ENCODE measurements around the gene TMEM179.
"Not testable (repeated sequence)": the region's sequence is repeated elsewhere in the genome, so short reads cannot be mapped to it uniquely, and the experiment has no call there.

TMEM179 gene

DNA sequence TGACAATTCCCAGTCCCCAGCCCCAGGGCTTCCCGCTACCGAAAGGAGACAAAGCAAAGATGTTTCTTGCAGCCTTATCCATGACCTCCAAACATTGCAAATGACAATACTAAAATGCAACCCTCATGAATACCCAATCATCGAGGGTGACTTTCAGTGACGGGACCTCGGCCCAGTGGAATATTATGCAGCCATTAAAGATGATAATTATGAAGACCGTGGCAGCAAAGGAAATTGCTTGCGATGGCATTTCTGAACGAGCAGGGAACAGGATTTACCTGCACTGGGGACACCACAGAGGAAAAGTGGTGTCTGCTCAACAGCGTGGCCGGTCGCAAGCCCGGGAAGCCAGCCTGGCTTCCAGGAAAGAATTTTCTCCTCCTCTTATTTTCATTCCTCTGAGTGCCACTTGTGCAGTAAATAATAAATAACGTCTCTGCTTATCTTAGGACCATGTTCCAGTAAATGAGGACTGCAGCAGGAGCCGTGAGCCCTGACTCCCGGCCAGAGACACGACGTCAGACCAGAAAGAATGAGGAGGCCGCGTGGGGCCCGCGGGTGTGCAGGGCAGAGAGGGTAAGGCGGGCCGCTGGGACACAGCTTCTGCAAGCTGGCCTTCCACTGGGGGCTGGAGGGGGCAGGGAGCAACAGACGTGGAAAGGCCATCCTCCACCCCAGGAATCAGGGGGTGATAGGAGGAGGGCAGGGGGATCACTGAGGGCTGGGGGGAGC is 18.4 kb downstream of the TMEM179 start:
- no peak for DNase-seq

DNA sequence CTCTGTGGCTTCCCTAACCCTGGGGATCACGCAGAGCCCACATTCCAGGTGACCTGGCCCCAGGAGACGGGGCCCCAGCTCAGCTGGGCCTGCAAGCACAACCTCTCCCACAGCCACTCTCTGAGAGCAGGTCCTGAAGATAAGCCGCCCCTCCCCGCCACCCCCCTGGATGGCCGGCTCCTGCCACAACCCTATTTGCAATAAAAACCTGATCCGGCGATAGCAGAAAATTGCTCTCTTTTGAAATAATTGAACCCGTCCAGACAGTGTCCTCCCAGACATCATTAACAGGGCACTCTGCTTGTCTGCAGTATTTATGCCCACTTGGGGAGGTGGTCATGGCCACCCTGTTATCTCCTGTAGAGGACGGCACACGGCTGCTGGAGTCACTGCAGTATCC is 20.0 kb downstream of the TMEM179 start:
- no peak for DNase-seq

DNA sequence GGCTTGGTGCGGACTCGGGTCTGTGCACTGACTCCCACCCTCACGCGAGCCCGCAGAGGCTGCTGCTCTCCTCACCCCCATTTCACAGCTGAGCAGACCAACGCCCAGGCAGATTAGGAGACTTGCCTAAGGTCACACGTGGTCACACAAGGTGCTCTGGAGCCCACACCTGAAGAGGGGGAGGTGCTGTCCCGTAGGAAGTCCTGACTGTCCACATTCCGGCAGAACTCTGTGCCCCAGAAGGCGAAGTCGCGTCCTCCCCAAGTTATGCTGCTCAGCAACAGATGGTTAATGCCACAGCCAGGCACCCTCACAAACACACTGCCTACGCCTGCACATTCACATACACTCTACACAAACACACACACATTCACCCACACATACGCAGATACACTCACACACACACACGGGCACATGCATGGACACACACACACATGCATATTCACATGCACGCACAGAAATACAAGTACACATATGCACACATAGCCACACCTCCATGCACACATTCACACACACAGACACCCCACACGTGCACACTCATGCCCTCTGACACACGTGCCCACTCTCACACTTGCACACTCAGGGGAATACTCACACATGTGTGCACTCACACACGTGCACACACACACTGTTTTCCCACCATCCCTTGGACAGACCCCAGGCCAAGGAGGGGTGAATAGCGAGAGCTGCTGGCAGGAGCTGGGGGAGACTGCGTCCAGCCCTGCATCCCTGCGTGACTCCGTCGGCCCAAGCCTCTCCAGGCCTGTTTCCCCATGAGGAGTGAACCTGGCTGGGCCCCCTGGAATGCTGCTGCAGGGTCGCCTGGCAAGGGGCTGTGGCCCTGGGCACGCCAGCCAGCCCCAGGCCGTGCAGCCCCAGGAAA is 20.9 kb downstream of the TMEM179 start:
- DNase-seq: no peak

DNA sequence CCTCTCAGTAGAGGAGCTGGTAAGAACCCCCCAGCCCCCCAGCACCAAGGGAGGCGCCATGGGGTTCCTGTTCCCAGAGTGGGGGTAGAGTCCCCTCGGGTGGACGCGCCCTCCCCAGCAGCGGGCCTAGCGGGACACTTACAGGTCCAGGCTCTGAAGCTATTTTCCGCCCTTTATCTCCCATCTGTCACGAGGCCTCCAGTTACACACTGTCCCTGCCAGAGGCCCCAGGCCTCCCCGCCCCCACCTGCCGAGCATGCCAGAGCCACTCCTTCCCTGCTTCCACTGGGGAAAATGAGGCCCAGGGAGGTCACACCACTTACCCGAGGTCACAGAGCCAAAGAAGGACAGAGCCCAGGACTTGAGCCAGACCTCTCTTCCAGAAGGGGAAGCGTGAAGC is 21.9 kb downstream of the TMEM179 start:
- no peak for DNase-seq

DNA sequence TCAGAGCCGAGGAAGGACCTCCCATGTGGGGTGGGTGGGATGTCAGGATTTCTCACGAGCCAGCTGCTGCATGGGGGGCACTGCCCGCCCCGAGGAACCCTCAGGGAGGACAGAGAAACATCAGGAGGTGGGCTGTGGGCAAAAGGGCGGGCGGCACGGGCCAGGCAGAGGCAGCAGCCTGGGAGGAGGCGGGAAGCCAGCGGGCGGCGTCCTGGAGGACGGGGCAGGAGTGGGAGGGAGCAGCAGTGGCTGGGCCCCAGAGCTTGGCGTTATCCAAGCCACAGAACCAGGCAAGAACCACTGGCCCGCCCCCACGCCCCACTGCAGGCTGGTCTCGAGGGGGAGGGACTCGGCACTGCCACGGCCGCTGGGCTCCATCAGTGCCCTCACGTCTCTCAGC is 22.6 kb downstream of the TMEM179 start:
- no peak for DNase-seq

DNA sequence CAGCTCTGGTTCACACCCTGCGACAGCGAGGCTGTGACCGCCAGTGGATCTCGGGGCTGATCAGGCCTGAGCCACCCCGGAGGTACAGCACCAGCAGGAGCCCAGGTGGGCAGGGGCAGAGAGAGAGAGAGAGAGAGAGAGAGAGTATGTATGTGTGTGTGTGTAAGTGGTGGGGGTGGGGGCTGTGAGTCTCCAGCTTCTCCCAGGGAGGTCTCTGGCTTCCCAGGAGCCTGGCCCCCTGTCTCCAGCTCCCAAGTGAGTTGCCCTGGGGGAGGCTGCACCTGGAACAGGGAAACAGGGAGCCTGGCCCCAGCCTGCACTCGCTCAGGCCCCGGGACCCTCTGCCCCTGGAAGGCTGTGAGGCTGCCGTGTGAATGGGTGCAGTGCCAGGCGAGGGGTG is 23.1 kb downstream of the TMEM179 start:
- DNase-seq: no peak

DNA sequence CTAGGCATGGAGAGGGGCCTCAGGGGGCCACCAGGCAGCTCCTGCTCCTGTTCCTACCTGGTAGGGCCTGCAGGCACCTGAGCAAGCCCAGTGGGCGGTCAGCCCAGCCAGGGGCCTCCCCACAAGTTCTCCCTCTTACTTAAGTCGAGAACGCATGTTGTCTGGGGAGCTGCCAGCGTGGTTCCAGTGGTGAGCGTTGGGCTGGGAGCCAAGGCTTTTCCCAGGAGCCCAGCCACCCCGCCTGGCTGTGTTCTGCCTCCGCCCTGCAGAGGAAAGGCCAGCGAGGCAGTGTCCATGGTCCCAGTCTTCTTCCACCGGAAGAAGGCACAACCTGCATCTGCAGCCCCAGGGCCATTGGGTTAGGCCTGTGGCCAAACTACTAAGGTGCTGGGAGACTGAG is 23.6 kb downstream of the TMEM179 start:
- DNase-seq: no peak

DNA sequence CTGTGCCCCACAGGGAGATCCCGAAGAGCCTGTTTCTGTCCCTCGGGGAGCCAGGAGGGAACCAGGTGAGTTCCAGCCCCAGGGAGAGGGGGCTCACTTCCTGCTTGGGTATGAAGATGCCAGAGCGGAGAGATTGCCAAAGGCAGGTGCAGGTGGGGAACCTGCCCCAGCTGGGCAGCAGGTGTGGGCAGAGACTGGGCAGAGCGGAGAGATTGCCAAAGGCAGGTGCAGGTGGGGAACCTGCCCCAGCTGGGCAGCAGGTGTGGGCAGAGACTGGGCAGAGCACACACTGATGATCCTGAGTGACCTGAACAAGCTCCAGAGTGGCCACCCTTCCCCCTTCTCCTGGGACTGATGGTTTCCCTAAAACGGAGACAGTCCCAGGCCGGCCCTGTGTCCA is 24.6 kb downstream of the TMEM179 start:
- not testable (repeated sequence) for DNase-seq

DNA sequence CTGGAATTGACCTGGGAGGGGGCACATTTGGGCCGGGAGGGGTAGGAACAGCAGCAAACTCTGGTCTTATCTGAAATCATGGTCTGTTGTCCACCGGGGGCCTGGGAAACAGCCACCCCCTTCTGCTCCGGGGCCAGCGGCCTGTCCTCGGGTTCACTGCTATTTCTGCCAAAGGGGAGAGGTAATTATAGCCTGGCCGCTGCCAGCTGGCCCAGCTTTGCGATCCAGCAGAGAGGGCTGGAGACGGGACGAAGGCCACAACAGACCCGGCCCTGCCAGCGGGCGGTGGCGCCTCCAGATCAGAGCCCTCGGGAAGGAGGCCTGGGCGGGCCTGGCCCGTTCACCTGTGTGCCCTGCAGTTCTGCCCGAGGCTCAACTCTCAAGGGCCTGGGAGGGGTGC is 25.1 kb downstream of the TMEM179 start, which contains the start of gene C14orf180:
Gene C14orf180, plus strand, starts transcription at position 258 of the 400 bp plus-strand sequence. CDS start 6,667 bp downstream, outside the sequence.
- no peak for DNase-seq

DNA sequence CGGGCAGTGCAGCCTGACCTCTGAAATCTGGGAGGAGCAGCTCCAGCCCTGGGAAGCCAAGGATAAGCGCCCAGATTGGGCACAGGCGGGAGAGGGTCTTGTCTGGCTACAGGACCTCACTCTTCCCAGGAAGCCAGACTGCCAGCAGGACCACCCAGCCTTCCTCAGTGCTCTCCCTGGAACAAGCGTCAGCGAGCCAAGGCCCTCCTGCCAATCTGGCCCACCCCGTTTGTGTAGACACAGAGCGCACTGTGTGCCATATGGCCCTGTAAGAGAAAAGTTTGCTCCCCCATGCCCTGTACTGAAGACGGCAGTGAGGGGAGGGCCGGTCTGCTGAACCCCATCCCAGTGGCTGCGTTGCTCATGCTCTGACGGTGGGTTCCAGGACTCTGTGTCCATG is 26.3 kb downstream of the TMEM179 start:
- no peak for DNase-seq

DNA sequence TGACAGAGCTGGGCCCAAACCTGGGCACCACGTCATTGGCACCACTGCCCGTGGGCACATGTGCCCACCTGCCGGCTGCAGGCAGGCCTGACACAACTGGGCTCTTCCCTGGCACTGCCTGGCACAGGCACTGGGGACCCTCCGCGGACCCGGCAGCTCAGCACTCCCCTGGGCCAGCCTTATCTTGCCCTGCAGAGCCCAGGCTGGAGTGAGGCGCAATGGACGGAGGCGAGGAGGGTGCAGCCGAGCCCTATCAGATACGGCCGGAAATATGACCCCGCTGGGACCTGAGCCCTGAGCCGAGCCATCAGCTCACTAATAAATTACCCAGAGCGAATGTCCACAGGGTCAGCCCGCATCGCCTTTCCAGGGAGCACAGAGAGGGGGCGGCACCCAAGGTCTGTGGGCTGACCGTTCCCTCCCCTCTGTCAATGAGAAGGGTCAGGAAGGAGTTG is 26.7 kb downstream of the TMEM179 start:
- DNase-seq: no peak

DNA sequence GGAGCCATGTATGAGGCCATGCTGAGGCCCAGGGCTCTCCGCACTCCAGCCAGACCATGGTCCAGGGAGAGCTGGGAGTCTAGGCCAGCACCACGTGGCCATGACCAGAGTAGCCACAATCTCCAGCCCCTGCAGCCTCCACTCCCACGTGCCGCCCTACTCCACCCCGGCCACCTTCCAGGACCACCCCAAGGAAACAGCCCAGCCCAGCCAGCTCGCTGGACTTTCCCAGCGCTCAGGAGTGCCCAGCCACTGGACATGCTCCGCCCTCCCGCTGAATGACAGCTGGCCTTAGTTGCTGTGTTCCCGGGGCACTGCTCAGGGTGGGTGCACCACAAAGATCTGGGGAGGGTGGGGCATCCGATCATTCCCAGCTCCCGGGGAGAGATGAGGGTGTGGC is 27.1 kb downstream of the TMEM179 start:
- DNase-seq: no peak

DNA sequence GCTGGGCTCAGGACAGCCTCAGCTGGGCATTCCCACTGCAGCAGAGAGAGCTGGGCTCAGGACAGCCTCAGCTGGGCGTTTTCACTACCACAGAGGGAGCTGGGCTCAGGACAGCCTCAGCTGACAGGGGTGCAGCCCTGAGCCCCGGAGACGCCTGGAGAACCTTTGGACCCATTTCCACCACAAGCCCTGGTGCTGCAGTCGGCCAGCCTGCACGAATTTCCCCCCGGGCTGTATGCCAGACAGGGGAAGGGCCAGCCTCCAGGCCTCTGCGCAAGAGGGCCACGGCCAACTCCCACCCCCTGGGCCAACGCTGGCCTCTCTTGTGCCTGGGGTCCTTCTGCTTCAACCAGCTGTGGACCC is 27.6 kb downstream of the TMEM179 start:
- no peak for DNase-seq

DNA sequence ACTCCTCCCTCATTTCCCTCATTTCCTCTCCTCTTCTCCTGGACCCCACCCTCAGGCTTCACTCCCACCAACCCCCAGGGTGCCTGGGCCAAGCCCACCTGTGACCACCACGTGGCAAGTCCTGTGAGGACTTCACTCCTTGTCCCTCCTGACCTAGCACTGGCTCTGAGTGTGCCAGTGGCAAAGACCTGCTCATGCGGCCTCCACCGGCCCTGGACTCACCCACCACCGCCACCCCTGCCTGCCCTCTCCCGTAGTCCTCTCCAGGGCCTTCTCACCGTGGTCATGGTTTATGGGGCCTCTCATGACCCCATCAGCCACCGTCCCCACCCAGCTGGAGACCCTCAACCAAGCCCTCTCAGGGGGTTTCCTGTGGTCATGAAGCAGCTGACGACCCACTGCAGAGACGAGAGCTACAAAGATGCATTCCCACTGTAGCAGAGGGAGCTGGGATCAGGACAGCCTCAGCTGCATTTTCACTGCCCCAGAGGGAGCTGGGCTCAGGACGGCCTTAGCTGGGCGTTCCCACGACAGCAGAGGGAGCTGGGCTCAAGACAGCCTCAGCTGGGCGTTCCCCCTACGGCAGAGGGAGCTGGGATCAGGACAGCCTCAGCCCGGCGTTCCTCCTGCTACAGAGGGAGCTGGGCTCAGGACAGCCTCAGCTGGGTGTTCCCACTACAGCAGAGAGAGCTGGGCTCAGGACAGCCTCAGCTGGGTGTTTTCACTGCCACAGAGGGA is 28.2 kb downstream of the TMEM179 start:
- no peak for DNase-seq

DNA sequence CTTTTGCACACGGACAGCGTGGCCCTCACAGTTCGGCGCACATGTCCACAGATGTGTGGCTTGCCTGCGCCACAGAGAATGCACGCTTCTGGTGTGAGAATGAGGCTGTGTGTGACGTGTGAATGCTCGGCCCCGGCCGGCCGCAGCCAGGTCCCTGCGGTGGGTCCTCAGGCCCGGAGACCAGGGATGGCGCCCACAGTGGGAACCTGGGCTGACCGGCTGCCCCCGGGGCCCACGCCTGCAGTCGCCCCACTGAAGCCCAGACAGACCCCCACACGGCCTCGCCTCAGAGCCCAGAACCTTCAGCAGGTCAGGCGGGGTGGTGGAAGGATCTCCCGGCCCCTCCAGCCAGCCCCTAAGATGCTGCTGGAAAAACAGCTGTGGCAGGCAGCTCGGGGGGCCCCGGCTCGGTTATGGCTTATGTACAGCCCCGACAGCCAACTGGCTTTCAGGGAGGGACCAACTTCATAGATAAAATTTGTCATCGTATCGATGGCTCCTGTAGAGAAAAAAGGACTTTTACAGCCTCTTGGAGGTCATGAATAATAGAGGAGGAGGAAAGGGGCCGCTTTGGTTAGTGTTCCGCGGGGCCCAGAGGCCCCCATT is 29.5 kb downstream of the TMEM179 start:
- no peak for DNase-seq

DNA sequence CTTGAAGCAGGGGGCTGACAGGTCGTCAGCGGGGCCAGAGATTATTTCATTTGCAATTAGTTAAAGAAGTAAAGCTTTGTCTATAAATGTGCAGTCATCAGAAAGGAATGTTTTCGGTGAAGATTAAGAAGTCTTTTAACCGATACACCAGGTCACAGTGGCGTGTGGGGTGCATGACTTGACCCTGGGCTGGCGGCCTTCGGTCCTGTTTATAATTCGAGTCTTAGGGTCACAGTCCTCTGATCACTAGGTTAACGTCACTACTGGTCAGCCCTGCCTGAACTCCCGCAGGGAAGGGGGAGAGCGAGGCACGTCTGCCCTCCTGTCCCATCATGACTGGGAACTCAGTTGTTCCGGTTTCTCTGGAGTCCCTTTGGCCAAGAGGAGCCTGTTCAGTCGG is 30.0 kb downstream of the TMEM179 start:
- DNase-seq: no peak

DNA sequence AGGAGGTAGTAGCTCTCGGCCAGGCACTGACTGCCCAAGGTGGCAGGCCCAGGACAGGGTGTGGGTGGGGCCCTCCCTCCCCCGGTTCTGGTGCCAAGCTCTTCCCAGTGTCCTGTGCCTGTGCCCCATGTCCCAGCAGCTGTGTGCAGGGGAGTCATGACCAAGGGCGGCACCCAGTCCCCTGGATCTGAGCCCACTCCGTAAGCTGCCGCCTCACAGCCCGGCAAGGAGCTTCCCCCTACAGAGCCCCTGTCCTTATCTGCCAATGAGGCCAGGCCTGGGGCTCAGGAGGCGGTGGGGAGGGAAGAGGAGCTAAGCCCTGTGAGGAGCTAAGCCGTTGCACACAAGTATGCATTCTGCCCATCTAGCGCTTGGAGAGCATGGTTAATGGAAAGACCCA is 30.6 kb downstream of the TMEM179 start:
- no peak for DNase-seq

DNA sequence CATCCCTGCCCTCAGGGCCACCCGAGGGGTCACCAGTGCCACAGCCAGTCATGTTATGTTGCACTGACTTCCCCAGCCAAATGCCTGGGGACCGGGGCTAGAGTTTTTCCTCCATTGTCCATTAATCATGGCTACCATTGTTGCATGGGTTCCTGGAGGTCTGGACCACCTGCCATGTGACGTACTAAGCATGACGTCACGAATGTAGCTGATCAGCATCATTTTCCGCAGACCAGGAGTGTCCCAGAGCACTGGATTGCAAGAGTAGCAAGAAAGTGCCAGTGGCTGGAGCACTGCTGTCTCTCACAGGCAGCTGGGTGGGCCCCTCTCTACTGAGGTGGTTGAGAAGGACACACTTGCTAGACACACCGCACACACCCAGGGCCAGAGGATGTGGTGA is 31.9 kb downstream of the TMEM179 start:
- DNase-seq: no peak

DNA sequence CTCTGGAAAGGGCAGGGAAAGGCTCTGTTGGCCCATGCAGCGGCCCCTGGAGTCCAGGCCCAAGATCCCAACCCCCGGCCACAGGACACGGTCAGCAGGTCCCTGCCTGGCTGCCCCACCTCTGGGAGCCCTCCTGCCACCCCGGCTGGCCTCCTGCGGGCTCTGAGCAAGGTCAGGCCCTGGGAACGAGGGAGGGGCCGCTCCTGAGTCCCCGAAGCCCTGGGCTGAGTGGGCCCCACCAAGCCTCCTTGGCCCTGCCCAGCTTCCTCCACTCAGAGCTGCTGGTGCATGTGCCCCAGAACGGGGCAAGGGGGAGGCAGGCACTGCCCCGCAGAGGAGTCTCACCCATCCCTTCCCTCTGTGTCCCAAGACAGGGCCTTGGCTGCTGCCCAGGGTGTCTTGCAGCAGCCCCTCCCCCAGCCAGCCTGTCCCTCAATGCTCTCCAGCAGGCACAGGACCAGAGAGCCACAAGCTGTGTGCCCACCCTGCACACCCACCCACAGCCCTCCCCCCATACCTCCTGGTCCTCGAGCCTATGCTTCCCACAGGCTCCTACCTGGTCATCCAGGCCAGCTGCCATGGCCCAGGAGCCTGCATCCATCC is 32.4 kb downstream of the TMEM179 start:
- DNase-seq: no peak

DNA sequence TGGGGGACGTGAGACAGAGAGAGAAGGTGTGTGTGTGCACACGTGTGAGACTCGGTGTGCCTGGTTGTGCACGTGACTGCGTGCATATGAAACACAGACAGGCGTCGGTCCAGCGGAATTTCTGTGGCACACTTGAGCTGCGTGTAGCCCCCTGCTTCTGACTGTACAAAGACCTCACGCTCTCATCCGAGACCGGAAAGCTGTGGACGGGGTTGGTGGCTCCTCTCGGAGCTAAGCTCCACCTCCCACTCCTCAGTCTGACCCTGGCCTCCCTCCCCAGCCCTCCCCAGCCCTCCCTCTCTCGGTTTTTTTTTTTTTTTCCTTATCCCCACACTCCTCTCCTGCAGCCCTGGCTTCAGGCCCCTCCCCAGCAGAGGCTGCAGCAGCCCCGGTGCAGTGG is 33.3 kb downstream of the TMEM179 start:
- DNase-seq: no peak

DNA sequence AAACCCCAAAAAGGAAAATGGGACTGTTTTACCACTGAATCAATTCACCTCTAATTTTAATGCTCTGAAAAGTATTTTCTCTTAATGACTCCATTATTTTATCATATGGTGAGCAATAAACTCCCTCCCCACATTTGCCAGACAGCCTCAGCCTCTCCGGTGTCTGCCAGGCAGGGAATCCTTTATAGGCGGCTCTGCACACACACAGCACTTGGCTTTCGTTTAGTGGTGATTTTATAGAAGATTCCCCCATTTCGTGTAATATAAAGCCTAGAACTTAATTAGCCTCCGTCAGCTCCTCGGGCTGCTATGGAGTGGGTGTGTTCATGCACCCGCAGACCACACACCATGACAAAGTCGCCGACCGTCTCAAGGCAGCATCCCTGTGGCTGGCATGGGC is 35.1 kb downstream of the TMEM179 start:
- DNase-seq: no peak

DNA sequence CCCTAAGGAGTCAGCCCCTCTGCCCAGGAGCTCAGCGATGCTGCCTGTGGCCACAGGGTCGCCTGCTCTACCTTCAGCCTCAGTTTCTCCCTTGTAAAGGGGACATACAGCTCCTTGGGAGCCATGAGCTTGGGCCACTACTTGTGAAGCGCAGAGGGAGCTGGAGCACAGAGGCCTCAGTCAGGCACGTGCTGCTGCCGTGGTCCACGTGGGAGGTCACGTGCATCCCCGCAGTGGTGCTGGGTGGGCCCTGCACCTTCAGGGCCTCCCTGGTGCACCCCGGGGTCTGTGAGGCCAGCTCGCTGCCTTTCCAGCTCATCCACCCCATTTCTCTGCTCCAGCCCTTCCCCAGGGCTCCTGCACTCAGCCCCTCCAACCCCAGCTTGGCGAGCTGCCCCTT is 36.0 kb downstream of the TMEM179 start:
- DNase-seq: no peak

DNA sequence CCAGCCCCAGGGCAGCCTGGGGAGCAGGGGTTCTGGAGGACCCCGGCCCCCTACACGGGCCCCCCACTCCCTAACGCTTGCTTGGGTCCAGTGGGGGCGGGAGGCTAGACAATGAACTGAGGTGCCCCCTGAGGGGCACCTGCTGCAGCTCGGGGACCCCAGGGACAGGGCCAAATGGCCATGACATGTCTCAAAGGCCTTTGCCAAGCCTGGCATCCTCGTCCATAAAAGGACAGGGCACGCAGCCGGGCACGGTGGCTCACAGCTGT is 36.7 kb downstream of the TMEM179 start:
- no peak for DNase-seq

Data from stimulated activated CD4-positive, alpha-beta T cell treated with anti-CD3 and anti-CD28 coated beads, Interleukin-2, amount 100 ng/mL, for 24 hours (primary cell).